Glutamatergic neuron (in vitro differentiated cells): ENCODE data around the gene DNAJC18. TPM values are rescaled to one million over a fixed set of nuclear protein-coding genes. Genes with fewer than 3 reads are reported as not detected.

Experiments used
- DNase-seq: peaks from one replicate; pipeline ENCODE4 v3.0.0; 2022
- H3K27ac Mint-ChIP-seq: one replicate; pipeline ENCODE4 v1.8.0; 2020; ENCODE audit warnings: mild to moderate bottlenecking, mixed read lengths, inconsistent platforms; ENCODE audit not compliant: unreplicated experiment
- H3K27me3 Mint-ChIP-seq: one replicate; pipeline ENCODE4 v1.8.0; 2020; ENCODE audit warnings: mild to moderate bottlenecking, moderate library complexity, mixed read lengths, inconsistent platforms; ENCODE audit not compliant: unreplicated experiment
- H3K36me3 Mint-ChIP-seq: one replicate; pipeline ENCODE4 v1.8.0; 2020; ENCODE audit warnings: mild to moderate bottlenecking, mixed read lengths, inconsistent platforms; ENCODE audit not compliant: unreplicated experiment
- H3K4me1 Mint-ChIP-seq: one replicate; pipeline ENCODE4 v1.8.0; 2020; ENCODE audit warnings: mild to moderate bottlenecking, low read depth, mixed read lengths, inconsistent platforms; ENCODE audit not compliant: unreplicated experiment
- H3K4me3 Mint-ChIP-seq: one replicate; pipeline ENCODE4 v1.8.0; 2020; ENCODE audit warnings: mild to moderate bottlenecking, mixed read lengths, inconsistent platforms; ENCODE audit not compliant: unreplicated experiment
- H3K9me3 Mint-ChIP-seq: one replicate; pipeline ENCODE4 v1.8.0; 2020; ENCODE audit warnings: mild to moderate bottlenecking, moderate library complexity, mixed read lengths, inconsistent platforms; ENCODE audit not compliant: unreplicated experiment
- total RNA-seq: library from RNA; stranded (reverse); fragmentation: NEBNext Ultra II Directional; extraction: Animal tissue kit (Norgen Biotek cat#: 25700); gene quantifications from one replicate; pipeline ENCODE4 v1.2.1, GENCODE V29; 2021; ENCODE audit not compliant: unreplicated experiment
- TF ChIP-seq, protein P1 (sequence below): fragments of 200-600 bp; sonication (generic); IDR thresholded peaks from one replicate; pipeline ENCODE4 v1.5.0; 2021; ENCODE audit not compliant: partially characterized antibody, unreplicated experiment

DNAJC18 gene
- total RNA-seq, 1 donor from 2014 or later, result 55.9 TPM

DNA sequence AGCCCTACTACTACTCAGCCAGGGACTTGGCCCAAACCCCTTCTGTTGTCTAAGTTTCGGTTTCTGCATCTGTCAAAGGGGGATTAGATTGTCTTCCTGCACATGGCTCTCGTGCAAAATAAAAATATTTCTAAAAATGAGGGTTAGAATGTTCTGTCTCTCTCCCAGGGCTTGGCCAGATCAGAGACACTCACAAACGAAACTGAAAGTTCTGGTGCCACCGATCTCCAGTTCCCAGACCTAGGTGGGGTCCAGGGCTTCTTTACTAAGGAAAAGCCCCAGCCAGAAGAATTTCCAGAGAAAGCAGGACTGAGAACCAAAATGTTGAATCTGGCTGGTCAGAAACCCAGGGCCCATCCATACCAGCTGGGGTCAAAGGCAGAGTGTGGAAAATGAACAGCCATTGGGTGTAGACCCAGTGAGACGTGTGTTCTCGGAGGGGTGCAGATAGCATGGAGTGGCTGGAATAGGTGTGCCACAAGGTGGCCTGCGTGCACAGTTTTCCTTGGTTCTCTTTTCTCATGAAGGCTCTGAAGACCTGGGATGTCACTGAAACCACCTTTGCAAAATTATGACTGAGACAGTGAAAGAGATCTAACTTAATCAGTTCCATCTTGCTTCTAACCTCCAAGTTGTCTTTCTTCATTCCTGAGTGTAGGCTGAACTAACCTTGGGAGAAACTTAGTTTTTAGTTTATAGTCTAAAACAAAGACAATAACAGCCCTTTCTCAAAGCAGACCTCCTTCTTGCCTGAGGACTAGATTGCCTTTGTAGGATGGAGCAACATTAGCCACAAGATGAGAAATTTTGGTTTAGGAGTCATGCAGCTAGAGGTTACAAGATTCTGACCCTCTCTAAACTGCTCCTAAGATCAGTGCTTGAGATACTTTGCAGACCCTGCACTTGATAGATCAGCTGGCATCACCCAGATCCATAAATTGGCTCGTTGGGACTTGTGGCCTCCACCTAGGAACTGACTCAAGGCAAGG, 54.0 kb downstream of the DNAJC18 start:
- Mint-ChIP-seq H3K9me3 (no peaks in the 10 kb centered on the region), H3K27me3 (peaks cover 15% of the 10 kb centered on the region), H3K4me1 (no peaks in the 10 kb centered on the region), H3K36me3 (no peaks in the 10 kb centered on the region), H3K4me3 (no peak overlapping the region), H3K27ac (no peak overlapping the region)
- DNase-seq, result no peak
- TF ChIP-seq, protein P1, sequence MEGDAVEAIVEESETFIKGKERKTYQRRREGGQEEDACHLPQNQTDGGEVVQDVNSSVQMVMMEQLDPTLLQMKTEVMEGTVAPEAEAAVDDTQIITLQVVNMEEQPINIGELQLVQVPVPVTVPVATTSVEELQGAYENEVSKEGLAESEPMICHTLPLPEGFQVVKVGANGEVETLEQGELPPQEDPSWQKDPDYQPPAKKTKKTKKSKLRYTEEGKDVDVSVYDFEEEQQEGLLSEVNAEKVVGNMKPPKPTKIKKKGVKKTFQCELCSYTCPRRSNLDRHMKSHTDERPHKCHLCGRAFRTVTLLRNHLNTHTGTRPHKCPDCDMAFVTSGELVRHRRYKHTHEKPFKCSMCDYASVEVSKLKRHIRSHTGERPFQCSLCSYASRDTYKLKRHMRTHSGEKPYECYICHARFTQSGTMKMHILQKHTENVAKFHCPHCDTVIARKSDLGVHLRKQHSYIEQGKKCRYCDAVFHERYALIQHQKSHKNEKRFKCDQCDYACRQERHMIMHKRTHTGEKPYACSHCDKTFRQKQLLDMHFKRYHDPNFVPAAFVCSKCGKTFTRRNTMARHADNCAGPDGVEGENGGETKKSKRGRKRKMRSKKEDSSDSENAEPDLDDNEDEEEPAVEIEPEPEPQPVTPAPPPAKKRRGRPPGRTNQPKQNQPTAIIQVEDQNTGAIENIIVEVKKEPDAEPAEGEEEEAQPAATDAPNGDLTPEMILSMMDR, result no peak

DNA sequence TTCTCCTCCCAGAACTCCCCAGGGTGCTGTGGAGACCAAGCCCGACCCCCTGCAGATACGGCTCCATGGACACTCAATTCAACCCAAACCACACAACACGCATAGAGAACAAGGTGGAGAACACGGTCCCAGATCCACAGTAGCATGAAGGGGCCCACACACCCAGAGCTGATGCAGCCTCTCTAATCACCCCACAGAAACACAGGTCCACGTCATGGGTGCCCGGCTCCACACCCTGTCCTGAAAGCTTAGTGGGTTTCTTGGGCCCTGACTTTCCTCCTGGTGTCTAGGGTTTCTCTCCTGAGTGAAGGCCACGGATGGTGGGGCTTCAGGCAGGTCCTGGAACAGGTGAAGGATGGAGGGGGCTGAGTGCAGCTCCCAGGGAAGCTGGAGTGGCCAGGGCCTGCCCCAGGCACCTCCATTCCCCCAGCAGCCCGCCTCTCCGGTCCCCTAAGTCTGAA, 54.7 kb downstream of the DNAJC18 start:
- Mint-ChIP-seq H3K4me1 (no peaks in the 10 kb centered on the region), H3K9me3 (no peaks in the 10 kb centered on the region), H3K36me3 (no peaks in the 10 kb centered on the region), H3K27ac (peak overlapping the region; percentile 2), H3K4me3 (no peak overlapping the region), H3K27me3 (peaks cover 17% of the 10 kb centered on the region)
- TF ChIP-seq, protein P1, result no peak
- DNase-seq, result no peak

DNA sequence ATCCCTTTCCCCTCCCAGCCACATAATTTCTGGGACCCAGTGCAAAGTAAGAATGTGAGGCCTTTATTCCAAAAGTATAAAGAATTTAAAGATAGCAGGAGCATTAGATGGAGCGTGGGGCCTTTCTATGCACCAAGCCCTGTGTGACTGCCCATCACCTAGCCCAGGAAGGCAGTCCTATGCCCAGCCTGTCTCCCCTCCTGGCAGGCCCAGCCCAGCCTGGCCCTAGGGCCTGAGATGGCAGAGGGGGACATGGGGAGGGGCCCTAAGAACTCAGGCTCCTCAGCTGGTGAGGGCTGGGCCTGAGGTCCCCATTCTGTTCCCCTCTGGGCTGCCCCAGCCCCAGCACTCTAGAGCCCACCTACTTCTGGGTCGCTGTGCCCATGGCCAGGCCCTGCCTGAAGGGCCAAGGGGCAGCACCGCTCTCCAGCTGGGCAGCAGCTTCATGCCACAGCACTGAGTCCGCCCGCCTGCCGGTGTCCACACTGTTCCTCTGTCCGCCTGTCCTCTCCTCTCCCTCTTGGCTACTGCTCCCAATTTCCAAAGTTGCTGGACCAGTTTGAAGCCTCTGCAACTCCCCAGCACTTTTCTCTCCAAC, 55.2 kb downstream of the DNAJC18 start:
- no peaks in the 10 kb centered on the region for H3K4me1 Mint-ChIP-seq
- H3K36me3 Mint-ChIP-seq, result no peaks in the 10 kb centered on the region
- peak overlapping the region; percentile 2 for H3K27ac Mint-ChIP-seq
- TF ChIP-seq, protein P1, result no peak
- DNase-seq, result no peak
- peaks cover 14% of the 10 kb centered on the region for H3K27me3 Mint-ChIP-seq
- no peaks in the 10 kb centered on the region for H3K9me3 Mint-ChIP-seq
- no peak overlapping the region for H3K4me3 Mint-ChIP-seq

DNA sequence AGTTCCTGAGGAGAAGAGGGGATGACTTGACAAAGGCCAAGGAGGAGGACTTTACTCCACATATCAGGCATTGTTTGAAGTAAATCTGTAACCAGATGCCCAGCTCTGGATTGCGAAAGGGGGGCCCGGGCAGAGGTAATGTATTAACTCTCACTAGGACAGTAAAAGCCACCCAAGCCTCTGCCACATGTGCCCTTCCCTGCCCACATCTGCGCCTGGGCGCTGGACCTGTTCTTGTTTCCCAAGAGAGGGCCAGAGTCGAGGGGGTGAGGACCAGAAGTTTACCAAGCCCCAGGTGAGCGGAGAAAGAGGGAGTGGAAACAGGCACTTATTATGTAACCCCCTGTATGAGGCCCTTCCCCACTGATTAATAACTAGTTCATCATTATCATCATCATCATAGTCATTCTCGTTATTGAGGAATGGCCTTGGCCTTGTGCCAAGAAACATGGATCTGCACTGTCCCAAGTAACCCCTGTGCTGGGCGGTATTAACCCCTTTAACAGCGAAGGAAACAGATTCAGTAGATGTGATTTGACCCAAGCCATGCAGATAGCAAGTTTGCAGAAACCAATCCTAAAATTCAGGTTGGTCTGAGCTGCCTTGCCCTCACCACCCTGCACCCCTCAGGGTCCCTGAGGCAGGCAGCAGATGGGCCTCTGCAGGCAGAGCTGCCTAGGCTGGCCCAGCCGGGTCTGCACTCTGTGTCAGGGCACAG, 55.9 kb downstream of the DNAJC18 start, which contains the start of gene SLC23A1:
Gene SLC23A1 (minus strand): TSS at position 23 of the 718 bp plus-strand sequence. CDS start 44 bp downstream, outside the sequence.
- Mint-ChIP-seq H3K4me1 (no peaks in the 10 kb centered on the region), H3K27ac (no peak within 1 kb of the TSS), H3K27me3 (peaks cover 14% of the 10 kb centered on the region), H3K9me3 (no peaks in the 10 kb centered on the region), H3K4me3 (no peak within 1 kb of the TSS), H3K36me3 (no peaks in the 10 kb centered on the region)
- no peak for DNase-seq
- TF ChIP-seq, protein P1, result no peak
